Measurements from ENCODE around the gene AGAP1. TPM values are rescaled to one million over a fixed set of nuclear protein-coding genes. Genes with fewer than 3 reads are reported as not detected.

AGAP1 gene
- total and polyA plus RNA-seq, 9 donors: 5.7 to 32.2 (median 20.2) TPM

- TF ChIP-seq POLR2A (IDR thresholded peaks at IDR 0.05): no peak
- no peak for TF ChIP-seq EP300 (IDR thresholded peaks at IDR 0.05)
- TF ChIP-seq, protein P1, sequence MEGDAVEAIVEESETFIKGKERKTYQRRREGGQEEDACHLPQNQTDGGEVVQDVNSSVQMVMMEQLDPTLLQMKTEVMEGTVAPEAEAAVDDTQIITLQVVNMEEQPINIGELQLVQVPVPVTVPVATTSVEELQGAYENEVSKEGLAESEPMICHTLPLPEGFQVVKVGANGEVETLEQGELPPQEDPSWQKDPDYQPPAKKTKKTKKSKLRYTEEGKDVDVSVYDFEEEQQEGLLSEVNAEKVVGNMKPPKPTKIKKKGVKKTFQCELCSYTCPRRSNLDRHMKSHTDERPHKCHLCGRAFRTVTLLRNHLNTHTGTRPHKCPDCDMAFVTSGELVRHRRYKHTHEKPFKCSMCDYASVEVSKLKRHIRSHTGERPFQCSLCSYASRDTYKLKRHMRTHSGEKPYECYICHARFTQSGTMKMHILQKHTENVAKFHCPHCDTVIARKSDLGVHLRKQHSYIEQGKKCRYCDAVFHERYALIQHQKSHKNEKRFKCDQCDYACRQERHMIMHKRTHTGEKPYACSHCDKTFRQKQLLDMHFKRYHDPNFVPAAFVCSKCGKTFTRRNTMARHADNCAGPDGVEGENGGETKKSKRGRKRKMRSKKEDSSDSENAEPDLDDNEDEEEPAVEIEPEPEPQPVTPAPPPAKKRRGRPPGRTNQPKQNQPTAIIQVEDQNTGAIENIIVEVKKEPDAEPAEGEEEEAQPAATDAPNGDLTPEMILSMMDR (IDR thresholded peaks at IDR 0.05): no peak
- Histone ChIP-seq H3K27me3 (no peaks in the 10 kb centered on the region), H3K4me1 (ENCODE audit: insufficient read depth) (no peaks in the 10 kb centered on the region), H3K9me3 (no peaks in the 10 kb centered on the region), H3K4me3 (no peak overlapping the region), H3K36me3 (no peaks in the 10 kb centered on the region), H3K27ac (no peak overlapping the region)
- intact Hi-C loops (cut with DNase I): no loop called here
- WGBS, 3 donors: 95 to 96% (median 96%) methylated on average over 10 of the region's 10 CpGs
- no peak for DNase-seq
These were observed 199.4 kb downstream of the AGAP1 start for GRCh38 chr2:235693279-235693678.

DNA sequence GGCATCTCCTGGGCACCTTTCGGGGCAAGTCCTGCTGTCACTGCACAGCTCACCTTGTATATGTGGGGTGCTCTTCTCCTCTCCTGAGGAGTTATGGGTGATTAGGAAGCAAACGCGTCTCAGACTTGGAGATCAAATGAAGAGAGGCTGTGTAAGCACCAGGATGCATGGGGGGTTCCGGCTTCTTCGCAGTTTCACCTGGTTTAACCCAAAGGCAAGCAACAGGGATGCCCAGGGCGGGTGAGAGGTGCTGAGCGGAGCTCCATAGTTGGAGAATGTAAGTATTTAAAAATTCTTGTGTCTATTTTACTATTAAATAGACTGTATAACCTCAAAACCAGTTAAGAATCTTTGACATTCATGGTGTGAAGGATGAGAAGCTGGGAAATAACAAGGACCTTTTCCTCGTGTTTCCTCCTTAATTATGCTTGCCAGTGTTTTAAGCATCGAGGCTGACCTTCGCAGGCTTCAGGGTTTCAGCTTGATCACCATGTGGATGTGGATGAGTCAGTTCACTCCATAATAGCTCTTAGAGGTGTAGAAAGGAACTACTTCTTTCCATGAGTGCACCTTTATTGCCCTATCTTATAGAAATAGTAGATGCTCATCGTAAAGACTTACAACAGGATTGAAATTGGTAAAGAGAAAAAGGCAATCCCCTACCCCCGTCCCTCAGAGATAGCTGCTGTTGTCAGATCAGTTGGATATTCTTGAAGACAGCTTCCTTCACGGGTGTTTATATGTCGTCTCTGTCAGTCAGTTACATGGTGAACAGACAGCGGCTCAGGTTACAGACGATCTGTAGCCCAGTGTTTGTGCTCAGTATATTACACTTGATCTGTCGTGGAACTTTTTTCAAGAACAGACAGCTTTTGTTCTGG is 201.1 kb downstream of the AGAP1 start:
- no peak for DNase-seq
- 88 to 90% (median 89%) methylated on average over 17 of the region's 17 CpGs for WGBS, 3 donors
- no peak overlapping the region for H3K4me3 ChIP-seq
- H3K36me3 ChIP-seq: no peaks in the 10 kb centered on the region
- H3K27me3 ChIP-seq: no peaks in the 10 kb centered on the region
- intact Hi-C loops (cut with DNase I): loop anchor here in 1 of 4 donors (1.0 kb wide), 1 partner anchor 40 kb away; no protein-coding TSS in a partner anchor
- no peak overlapping the region for H3K27ac ChIP-seq
- TF ChIP-seq POLR2A (IDR thresholded peaks at IDR 0.05) (no peak), EP300 (IDR thresholded peaks at IDR 0.05) (no peak)
- TF ChIP-seq, protein P1 (IDR thresholded peaks at IDR 0.05): no peak
- H3K9me3 ChIP-seq: no peaks in the 10 kb centered on the region
- no peaks in the 10 kb centered on the region for H3K4me1 ChIP-seq (ENCODE audit: insufficient read depth)

GRCh38 chr2:235695602-235695895 is 201.7 kb downstream of the AGAP1 start:
- Histone ChIP-seq H3K27ac (no peak overlapping the region), H3K9me3 (no peaks in the 10 kb centered on the region), H3K4me1 (ENCODE audit: insufficient read depth) (no peaks in the 10 kb centered on the region), H3K27me3 (no peaks in the 10 kb centered on the region), H3K4me3 (no peak overlapping the region), H3K36me3 (no peaks in the 10 kb centered on the region)
- 97 to 100% (median 97%) methylated on average over 3 of the region's 3 CpGs for WGBS, 3 donors
- no peak for DNase-seq
- intact Hi-C loops (cut with DNase I): no loop called here
- TF ChIP-seq EP300 (IDR thresholded peaks at IDR 0.05) (no peak), POLR2A (IDR thresholded peaks at IDR 0.05) (no peak)
- TF ChIP-seq, protein P1 (IDR thresholded peaks at IDR 0.05): no peak

GRCh38 chr2:235697041-235697440 is 203.2 kb downstream of the AGAP1 start:
- Histone ChIP-seq H3K4me3 (no peak overlapping the region), H3K9me3 (no peaks in the 10 kb centered on the region), H3K36me3 (no peaks in the 10 kb centered on the region), H3K27me3 (no peaks in the 10 kb centered on the region), H3K27ac (no peak overlapping the region), H3K4me1 (ENCODE audit: insufficient read depth) (peaks cover 1% of the 10 kb centered on the region)
- TF ChIP-seq, protein P1 (IDR thresholded peaks at IDR 0.05): no peak
- no peak for TF ChIP-seq EP300 (IDR thresholded peaks at IDR 0.05)
- no peak for TF ChIP-seq POLR2A (IDR thresholded peaks at IDR 0.05)
- intact Hi-C loops (cut with DNase I): no loop called here
- no peak for DNase-seq
- 88 to 94% (median 94%) methylated on average over 8 of the region's 8 CpGs for WGBS, 3 donors
